K562 (cell line): ENCODE measurements around the gene WDR70. TPM values are rescaled to one million over a fixed set of nuclear protein-coding genes. Genes with fewer than 3 reads are reported as not detected.

Experiments used
- ATAC-seq: fragments of 200-7000 bp; cut with Tn5 transposase; 3 replicates; pipeline ENCODE4 v1.9.1; 2020; ENCODE audit warnings: moderate library complexity
- BruUV-seq: library from RNA; stranded (reverse); fragments of 400-500 nt; replicated peaks from 2 replicates; lab custom pipeline; 2021; lab: Mats Ljungman, UMichigan
- CTCF ChIA-PET: fragments of 300-600 bp; formaldehyde crosslinking; extraction: SDS; loops from one replicate; lab custom pipeline; 2021; ENCODE audit warnings: low intra/inter-chr PET ratio; lab: Yijun Ruan, JAX
- POLR2A ChIA-PET: fragments of 300-600, 350-650 bp; sonication (Branson Sonifier 250); formaldehyde crosslinking; extraction: SDS; loops from one replicate; lab custom pipeline; 2021; ENCODE audit warnings: antibody characterized with exemption, inconsistent platforms; lab: Yijun Ruan, JAX
- DNase-seq, 4 experiments: peaks; one replicate each; pipeline versions ENCODE4 v3.0.0 to v3.0.0-alpha.2; 2011 to 2018; ENCODE audit warnings: low spot score in 3 of 4, mixed read lengths in 3 of 4; ENCODE audit errors: extremely low read depth in 1 of 4
- FAIRE-seq: peaks from 2 replicates; lab custom pipeline; 2011; peaks lifted over from hg19 to GRCh38; lab: Jason Lieb, UNC
- H2AFZ ChIP-seq: 2 replicates; pipeline ENCODE4 v1.6.0; 2011; ENCODE audit warnings: low read depth, low read length, control low read depth, inconsistent platforms
- H3K27ac ChIP-seq: fragments of 200-600 bp; 3 replicates; pipeline ENCODE4 v1.8.0; 2011; ENCODE audit warnings: low read depth, mild to moderate bottlenecking, control low read depth, inconsistent platforms, low read length, moderate library complexity, mixed read lengths; ENCODE audit errors: extremely low read depth
- H3K27me3 ChIP-seq, 2 experiments: fragments of 300-600 bp in 1 of 2; 2 replicates in 1 of 2; 3 replicates in 1 of 2; pipeline versions ENCODE4 v1.6.0 to v1.8.0; 2011; ENCODE audit warnings: inconsistent platforms in 2 of 2, low read length in 2 of 2, mild to moderate bottlenecking in 1 of 2, mixed read lengths in 1 of 2, moderate library complexity in 1 of 2; ENCODE audit not compliant: control insufficient read depth in 2 of 2, insufficient read depth in 2 of 2
- H3K36me3 ChIP-seq: fragments of 300-600 bp; 3 replicates; pipeline ENCODE4 v1.8.0; 2011; ENCODE audit warnings: mild to moderate bottlenecking, low read length, inconsistent platforms; ENCODE audit not compliant: control insufficient read depth, insufficient read depth
- H3K4me1 ChIP-seq, 2 experiments: fragments of 200-600 bp in 1 of 2; replicated peaks in 1 of 2; 2 replicates in 1 of 2; 3 replicates in 1 of 2; pipeline versions ENCODE4 v1.5.1 to v1.8.0; 2011; ENCODE audit warnings: inconsistent platforms in 2 of 2, low read length in 2 of 2, mild to moderate bottlenecking in 1 of 2, mixed read lengths in 1 of 2, moderate library complexity in 1 of 2; ENCODE audit not compliant: control insufficient read depth in 2 of 2, insufficient read depth in 2 of 2
- H3K4me2 ChIP-seq: 2 replicates; pipeline ENCODE4 v1.6.1; 2011; ENCODE audit warnings: low read length, control low read depth, inconsistent platforms, mixed read lengths; ENCODE audit not compliant: insufficient read depth
- H3K4me3 ChIP-seq: fragments of 200-600 bp; sonication (generic), shearing (Covaris generic); 2 replicates; pipeline ENCODE4 v1.5.1; 2016; ENCODE audit warnings: control low read depth, inconsistent platforms
- H3K79me2 ChIP-seq: fragments of 200-600 bp; 3 replicates; pipeline ENCODE4 v1.8.0; 2011; ENCODE audit warnings: low read length, inconsistent platforms; ENCODE audit not compliant: control insufficient read depth, insufficient read depth
- H3K9ac ChIP-seq, 2 experiments: 2 replicates each; pipeline versions ENCODE4 v1.6.0 to v1.6.1; 2011; ENCODE audit warnings: low read depth in 2 of 2, low read length in 2 of 2, control low read depth in 1 of 2, inconsistent platforms in 1 of 2, mild to moderate bottlenecking in 1 of 2, mixed read lengths in 1 of 2; ENCODE audit not compliant: insufficient read depth in 1 of 2
- H3K9me1 ChIP-seq: one replicate; pipeline ENCODE4 v1.6.0; 2011; ENCODE audit warnings: inconsistent platforms, mild to moderate bottlenecking, low read length, moderate library complexity; ENCODE audit not compliant: control insufficient read depth, insufficient read depth
- H3K9me3 ChIP-seq: replicated peaks from 2 replicates; pipeline ENCODE4 v1.5.1; 2011; ENCODE audit warnings: low read depth, low read length, inconsistent platforms; ENCODE audit not compliant: control insufficient read depth, insufficient read depth
- H4K20me1 ChIP-seq: replicated peaks from 2 replicates; pipeline ENCODE4 v1.6.1; 2011; ENCODE audit warnings: low read length, inconsistent platforms, mixed read lengths; ENCODE audit not compliant: control insufficient read depth, insufficient read depth
- CEBPZ ChIP-seq: fragments of 150-350 bp; IDR thresholded peaks from 2 replicates; pipeline ENCODE4 v1.6.1; 2014; ENCODE audit warnings: low read depth, mild to moderate bottlenecking, low read length, borderline replicate concordance
- FOXA3 ChIP-seq, 2 experiments: fragments of 450-650 bp in 1 of 2; sonication (generic) in 1 of 2; formaldehyde crosslinking; IDR thresholded peaks in 1 of 2; conservative IDR thresholded peaks in 1 of 2; 2 replicates each; pipeline versions ENCODE4 v1.4.0 to v1.8.0; 2020 to 2022; ENCODE audit warnings: mild to moderate bottlenecking in 2 of 2, missing genetic modification reagents in 1 of 2
- KAT2B ChIP-seq: IDR thresholded peaks from one replicate; pipeline ENCODE4 v1.6.1; 2012; ENCODE audit warnings: low read depth, mild to moderate bottlenecking, control low read depth, inconsistent platforms, low read length, moderate library complexity
- MCM3 ChIP-seq: fragments of 450-650 bp; IDR thresholded peaks from 2 replicates; pipeline ENCODE4 v1.6.1; 2016
- PHF21A ChIP-seq: fragments of 450-650 bp; IDR thresholded peaks from 2 replicates; pipeline ENCODE4 v1.6.1; 2017; ENCODE audit warnings: low read depth, borderline replicate concordance
- SMAD2 ChIP-seq: fragments of 150-350 bp; IDR thresholded peaks from 2 replicates; pipeline ENCODE4 v1.6.1; 2014; ENCODE audit warnings: low read depth, mild to moderate bottlenecking, low read length
- ZNF212 ChIP-seq: fragments of 450-650 bp; formaldehyde crosslinking; IDR thresholded peaks from 2 replicates; pipeline ENCODE4 v1.4.0; 2020; ENCODE audit warnings: mild to moderate bottlenecking
- ZNF436 ChIP-seq: fragments of 250-450, 450-650 bp; sonication (Bioruptor Pico); formaldehyde crosslinking; IDR thresholded peaks from 2 replicates; pipeline ENCODE4 v1.7.0; 2020; ENCODE audit warnings: mild to moderate bottlenecking
- WGBS: fragments of 100-300 bp; shearing (Covaris generic); methylation state at CpG from one replicate; pipeline ENCODE4 v1.1.6; 2016; ENCODE audit warnings: low coverage, mixed read lengths; ENCODE audit not compliant: insufficient coverage; ENCODE audit errors: missing lambda C conversion rate; 5-methylcytosine and 5-hydroxymethylcytosine counted together
- in situ Hi-C: fragments of 300-500 bp; cut with MboI; formaldehyde crosslinking; loops from 4 replicates; pipeline ENCODE4 v1.15.0; 2018; ENCODE audit warnings: inconsistent platforms, mixed read lengths
- intact Hi-C: fragments of 100-400 bp; cut with micrococcal nuclease; formaldehyde crosslinking; loops from 2 replicates; pipeline ENCODE4 v1.14.2; 2022
- polyA plus RNA-seq, 8 experiments: library from polyadenylated mRNA; depleted of rRNA in 4 of 8; stranded (reverse) in 5 of 8; unstranded in 3 of 8; fragments of >200 nt; fragmentation: Nextera tagmentation in 2 of 8; fragmentation: Illumina TruSeq in 1 of 8; extraction: Ambion mirVana in 2 of 8; extraction: Trizol in 1 of 8; gene quantifications; 2 replicates each; pipeline versions ENCODE4 v1.2.1 to v1.2.3, GENCODE V29; 2011 to 2014; ENCODE audit warnings: inconsistent platforms in 1 of 8, missing spikeins in 1 of 8
- total RNA-seq, 7 experiments: library from RNA; depleted of rRNA in 6 of 7; stranded (reverse); fragments of >200 nt in 6 of 7; fragmentation: Illumina TruSeq in 2 of 7; extraction: Trizol in 2 of 7; gene quantifications; 2 replicates each; pipeline versions ENCODE4 v1.2.1 to v1.2.3, GENCODE V29; 2011 to 2021; ENCODE audit warnings: low replicate concordance in 1 of 7

The WDR70 gene
- total and polyA plus RNA-seq, 9 of the 15 experiments (the other 6 are each of a cell fraction or from before 2014, with no cell fraction given): 16.8 to 46.6 (median 38.8) TPM

DNA sequence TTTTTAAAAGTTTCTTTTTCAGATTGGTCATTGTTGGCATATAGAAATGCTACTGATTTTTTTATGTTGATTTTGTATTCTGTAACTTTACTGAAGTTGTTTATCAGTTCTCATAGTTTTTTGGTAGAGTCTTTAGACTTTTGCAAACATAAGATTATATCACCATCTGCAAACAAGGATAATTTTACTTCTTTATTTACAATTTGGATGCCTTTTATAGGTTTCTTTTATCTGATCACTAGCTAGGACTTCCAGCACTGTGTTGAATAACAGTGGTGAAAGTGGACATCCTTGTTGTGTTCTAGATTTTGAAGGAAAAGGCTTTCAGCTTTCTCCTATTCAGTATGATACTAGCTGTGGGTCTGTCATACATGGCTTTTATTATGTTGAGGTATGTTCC is 170.3 kb downstream of the WDR70 start:
- Histone ChIP-seq H4K20me1 (no peaks in the 10 kb centered on the region), H3K4me3 (no peak overlapping the region), H3K9me1 (no peaks in the 10 kb centered on the region), H3K9ac (no peak overlapping the region), H3K27me3 (no peaks in the 10 kb centered on the region), H3K79me2 (peaks cover 4% of the 10 kb centered on the region; the same call in 1 of the 3 replicates), H2AFZ (no peak overlapping the region), H3K36me3 (no peaks in the 10 kb centered on the region), H3K9me3 (peaks cover 4% of the 10 kb centered on the region), H3K27ac (no peak overlapping the region), H3K4me2 (no peak overlapping the region), H3K4me1 (peaks cover 0 to 22% of the 10 kb centered on the region in 2 experiments; a peak in 4 of 5 replicates)
- intact Hi-C loops: no loop called here
- no peak for DNase-seq
- in situ Hi-C loops: no loop called here
- TF ChIP-seq MCM3: no peak
- TF ChIP-seq ZNF212: no peak
- TF ChIP-seq FOXA3 (CRISPR knock-in tag; conservative IDR thresholded peaks at IDR 0.05 in 1 of 2, IDR thresholded peaks at IDR 0.05 in 1 of 2): peak in 1 of 2 experiments; percentile 77; a peak in 2 of 4 replicates
- TF ChIP-seq SMAD2: no peak
- TF ChIP-seq KAT2B: no peak
- TF ChIP-seq PHF21A: no peak
- no peak for FAIRE-seq
- no peak for ATAC-seq
- ChIA-PET CTCF (no interaction called here), POLR2A (no interaction called here)
- BruUV-seq: no TSS peak

- TF ChIP-seq ZNF436 (CRISPR knock-in tag) (0 out of 2 replicates have a peak, but pooled peaks have one; percentile 27), CEBPZ (no peak)
- ATAC-seq (no peak), DNase-seq (no peak), FAIRE-seq (no peak)
- no TSS peak for BruUV-seq
- H4K20me1 ChIP-seq: no peaks in the 10 kb centered on the region
- H3K4me3 ChIP-seq: no peak overlapping the region
- POLR2A ChIA-PET: interaction anchor here (0.8 to 4.3 kb wide), 6 partner anchors 8 to 17 kb away, joined by 3 to 15 read pairs (median 3); no protein-coding TSS in a partner anchor
- H2AFZ ChIP-seq: peak overlapping the region; percentile 71
- peaks cover 7% of the 10 kb centered on the region; the same call in 1 of the 3 replicates for H3K79me2 ChIP-seq
- CTCF ChIA-PET: no interaction called here
- peaks cover 0 to 22% of the 10 kb centered on the region in 2 experiments; a peak in 4 of 5 replicates for H3K4me1 ChIP-seq
- peak overlapping the region; percentile 82; the same call in 2 of the 3 replicates for H3K27ac ChIP-seq
- intact Hi-C loops (no loop called here), in situ Hi-C loops (no loop called here)
- WGBS: 59% methylated on average over 3 of the region's 3 CpGs
- H3K9me3 ChIP-seq: peaks cover 10% of the 10 kb centered on the region
- H3K9me1 ChIP-seq: no peaks in the 10 kb centered on the region
- peak overlapping the region; percentile 70 for H3K4me2 ChIP-seq
- no peaks in the 10 kb centered on the region for H3K27me3 ChIP-seq
- peak overlapping the region in 1 of 2 experiments; percentile 63; a peak in 3 of 4 replicates for H3K9ac ChIP-seq
- no peaks in the 10 kb centered on the region for H3K36me3 ChIP-seq
Observed at GRCh38 chr5:37552161-37552560, 173.0 kb downstream of the WDR70 start.
